Transverse colon (tissue), 4 donors: ENCODE results near the gene PCDHA1. TPM values are rescaled to one million over a fixed set of nuclear protein-coding genes. Genes with fewer than 3 reads are reported as not detected.
"Not testable (repeated sequence)": the region's sequence is repeated elsewhere in the genome, so short reads cannot be mapped to it uniquely, and the experiment has no call there.

Experiments
- DNase-seq: peaks from one replicate; pipeline ENCODE4 v3.0.0-alpha.2; 2019
- H3K27ac ChIP-seq, 4 donors: fragments of 200-600 bp; sonication (generic); 2 replicates each; pipeline ENCODE4 v1.5.1; 2016 to 2018; ENCODE audit warnings: inconsistent platforms in 4 of 4
- H3K27me3 ChIP-seq: fragments of 200-600 bp; sonication (generic); 2 replicates; pipeline ENCODE4 v1.5.1; 2017; ENCODE audit warnings: inconsistent platforms
- H3K36me3 ChIP-seq, 4 donors: fragments of 200-600 bp; sonication (generic); 2 replicates each; pipeline ENCODE4 v1.5.1; 2017 to 2019; ENCODE audit warnings: inconsistent platforms in 4 of 4
- H3K4me1 ChIP-seq, 4 donors: fragments of 200-600 bp; sonication (generic); 2 replicates each; pipeline ENCODE4 v1.5.1; 2017 to 2020; ENCODE audit warnings: inconsistent platforms in 4 of 4
- H3K4me3 ChIP-seq, 4 donors: fragments of 200-600 bp; sonication (generic); 1 replicate in 1 of 4; 2 replicates in 3 of 4; pipeline versions ENCODE4 v1.5.1 to v1.6.1; 2017 to 2019; ENCODE audit warnings: inconsistent platforms in 4 of 4
- H3K9me3 ChIP-seq, 2 donors: fragments of 200-600 bp; sonication (generic); 2 replicates each; pipeline ENCODE4 v1.5.1; 2017 to 2019; ENCODE audit warnings: inconsistent platforms in 2 of 2
- CTCF ChIP-seq, 5 experiments: fragments of 200-600 bp in 3 of 5; fragments of 450-650 bp in 2 of 5; sonication (generic) in 3 of 5; IDR thresholded peaks; 1 replicate in 2 of 5; 2 replicates in 3 of 5; pipeline ENCODE4 v1.5.1; 2016 to 2017; ENCODE audit warnings: antibody characterized with exemption in 5 of 5, inconsistent platforms in 3 of 5, mild to moderate bottlenecking in 2 of 5, moderate library complexity in 1 of 5
- EP300 ChIP-seq: sonication (generic); formaldehyde crosslinking; IDR thresholded peaks from one replicate; pipeline ENCODE4 v1.6.1; 2017; ENCODE audit warnings: antibody characterized with exemption, low read depth
- POLR2A ChIP-seq: fragments of 450-650 bp; IDR thresholded peaks from one replicate; pipeline ENCODE4 v1.6.1; 2016; ENCODE audit warnings: antibody characterized with exemption, mild to moderate bottlenecking, moderate library complexity
- POLR2AphosphoS5 ChIP-seq, 3 donors: sonication (generic); formaldehyde crosslinking; IDR thresholded peaks; one replicate each; pipeline ENCODE4 v1.6.1; 2016; ENCODE audit warnings: antibody characterized with exemption in 3 of 3
- WGBS, 2 donors: methylation state at CpG; one replicate each; pipeline ENCODE4 v1.1.5; 2018; ENCODE audit warnings: low coverage in 1 of 2; 5-methylcytosine and 5-hydroxymethylcytosine counted together
- in situ Hi-C, 4 donors: fragments of 200-750 bp; cut with MboI; loops; one replicate each; pipeline versions ENCODE4 v1.15.0 to v1.15.1; 2017; ENCODE audit warnings: low sequenced_read_pairs in 3 of 4, low pct_ligation_motif_present in 1 of 4, low pct_unique_long_range_greater_than_20kb in 1 of 4
- intact Hi-C: fragments of 100-400 bp; cut with DNase I; formaldehyde crosslinking; loops from one replicate; pipeline ENCODE4 v1.15.1; 2023; ENCODE audit warnings: low total_unique reads
- total RNA-seq, 4 donors: library from RNA; depleted of rRNA; stranded (reverse); fragments of >200 nt; gene quantifications; one replicate each; pipeline ENCODE4 v1.1.0, GENCODE V29; 2016

The PCDHA1 gene
- total RNA-seq, 4 donors from 2014 or later, result 0.14 TPM; not detected in 3

- Histone ChIP-seq H3K4me3 (no peak overlapping the region), H3K27ac (no peak overlapping the region), H3K9me3 (peaks cover 9 to 42% of the 10 kb centered on the region in 2 donors), H3K36me3 (no peaks in the 10 kb centered on the region), H3K27me3 (peaks cover 22% of the 10 kb centered on the region), H3K4me1 (no peaks in the 10 kb centered on the region)
- no peak for TF ChIP-seq POLR2AphosphoS5 (IDR thresholded peaks at IDR 0.05)
- no peak for DNase-seq
- 80 to 84% methylated on average over 9 to 80 of the region's 103 CpGs for WGBS, 2 donors
- in situ Hi-C loops, result no loop called here
- intact Hi-C loops, result no loop called here
Measured at GRCh38 chr5:140835622-140836510, 49.9 kb downstream of the PCDHA1 start.

- Histone ChIP-seq H3K27me3 (peaks cover 14% of the 10 kb centered on the region), H3K36me3 (no peaks in the 10 kb centered on the region), H3K4me3 (no peak within 1 kb of the TSS), H3K9me3 (peaks cover 9 to 25% of the 10 kb centered on the region in 2 donors), H3K4me1 (no peaks in the 10 kb centered on the region), H3K27ac (no peak within 1 kb of the TSS)
- intact Hi-C loops, result no loop called here
- DNase-seq, result no peak
- in situ Hi-C loops, result no loop called here
- 42 to 59% methylated on average over 17 to 47 of the region's 47 CpGs for WGBS, 2 donors
- no peak for TF ChIP-seq POLR2AphosphoS5 (IDR thresholded peaks at IDR 0.05)
- TF ChIP-seq CTCF (IDR thresholded peaks at IDR 0.05), result no peak
- no peak for TF ChIP-seq EP300
- TF ChIP-seq POLR2A, result no peak
Measured at GRCh38 chr5:140840978-140841962, 55.3 kb downstream of the PCDHA1 start, which contains the start of gene PCDHA8. TSS of gene PCDHA8 (plus strand) at chr5:140841187. CDS start at chr5:140841322, 135 bp downstream.

- WGBS, 2 donors, result 83% methylated on average over 87 of the region's 87 CpGs; no CpG with 5 or more reads in 1 of the 2 donors
- in situ Hi-C loops, result no loop called here
- Histone ChIP-seq H3K4me3 (no peak overlapping the region), H3K27me3 (peaks cover 22% of the 10 kb centered on the region), H3K9me3 (peaks cover 5 to 31% of the 10 kb centered on the region in 2 donors), H3K36me3 (no peaks in the 10 kb centered on the region), H3K4me1 (no peaks in the 10 kb centered on the region), H3K27ac (no peak overlapping the region)
- intact Hi-C loops, result no loop called here
- DNase-seq, result no peak
- TF ChIP-seq CTCF (IDR thresholded peaks at IDR 0.05) (no peak), POLR2A (no peak), EP300 (no peak), POLR2AphosphoS5 (IDR thresholded peaks at IDR 0.05) (no peak)
Measured at GRCh38 chr5:140842798-140843733, 57.1 kb downstream of the PCDHA1 start.

- DNase-seq, in situ Hi-C loops, H3K4me3 ChIP-seq, H3K36me3 ChIP-seq, H3K4me1 ChIP-seq, H3K27ac ChIP-seq, intact Hi-C loops: not testable (repeated sequence)
- WGBS, 2 donors, result 48 to 63% methylated on average over 8 to 27 of the region's 48 CpGs
- Histone ChIP-seq H3K27me3 (peaks cover 26% of the 10 kb centered on the region), H3K9me3 (peaks cover 10 to 27% of the 10 kb centered on the region in 2 donors)
Measured at GRCh38 chr5:140848139-140849102, 62.5 kb downstream of the PCDHA1 start, which contains the start of gene PCDHA9. TSS of gene PCDHA9 (plus strand) at chr5:140848382. CDS start at chr5:140848496, 114 bp downstream.

GRCh38 chr5:140849831-140850634 lies 64.1 kb downstream of the PCDHA1 start:
- H3K4me1 ChIP-seq, H3K36me3 ChIP-seq, DNase-seq, H3K27ac ChIP-seq, intact Hi-C loops, H3K4me3 ChIP-seq, in situ Hi-C loops: not testable (repeated sequence)
- Histone ChIP-seq H3K27me3 (peaks cover 26% of the 10 kb centered on the region), H3K9me3 (peaks cover 6 to 31% of the 10 kb centered on the region in 2 donors)
- 78% methylated on average over 98 of the region's 101 CpGs; no CpG with 5 or more reads in 1 of the 2 donors for WGBS, 2 donors
